WTC11 (cell line): ENCODE data around the gene ADAMTS15.

Experiments
- IRF2 ChIP-seq: sonication (generic); formaldehyde crosslinking; IDR thresholded peaks from 2 replicates; pipeline ENCODE4 v1.8.0; 2022; ENCODE audit warnings: low read depth, missing genetic modification reagents, borderline replicate concordance
- JUN ChIP-seq: sonication (generic); formaldehyde crosslinking; IDR thresholded peaks from 2 replicates; pipeline ENCODE4 v1.8.0; 2023; ENCODE audit warnings: mild to moderate bottlenecking, missing genetic modification reagents
- NFATC4 ChIP-seq: fragments of 250-450 bp; sonication (Bioruptor Pico); IDR thresholded peaks from 2 replicates; pipeline ENCODE4 v1.9.0; 2021; ENCODE audit warnings: mild to moderate bottlenecking
- NFYB ChIP-seq: sonication (generic); formaldehyde crosslinking; conservative IDR thresholded peaks from 2 replicates; pipeline ENCODE4 v1.8.0; 2022; ENCODE audit warnings: low read depth, missing genetic modification reagents
- SP1 ChIP-seq: sonication (generic); formaldehyde crosslinking; conservative IDR thresholded peaks from 2 replicates; pipeline ENCODE4 v1.8.1; 2022; ENCODE audit warnings: missing genetic modification reagents
- ZNF423 ChIP-seq: fragments of 250-450 bp; sonication (Bioruptor Pico); IDR thresholded peaks from 2 replicates; pipeline ENCODE4 v2.1.2; 2022; ENCODE audit warnings: mild to moderate bottlenecking, moderate library complexity
- TF ChIP-seq, protein P1 (sequence below): sonication (generic); formaldehyde crosslinking; conservative IDR thresholded peaks from 2 replicates; pipeline ENCODE4 v1.8.1; 2022; ENCODE audit warnings: mild to moderate bottlenecking, missing genetic modification reagents
- TF ChIP-seq, protein P2 (sequence below): fragments of 200-600 bp; IDR thresholded peaks from 2 replicates; pipeline ENCODE4 v1.8.0; 2022; ENCODE audit warnings: antibody characterized with exemption
- TF ChIP-seq, protein P3 (sequence below): sonication (generic); formaldehyde crosslinking; IDR thresholded peaks from 2 replicates; pipeline ENCODE4 v1.8.1; 2023; ENCODE audit warnings: mild to moderate bottlenecking, missing genetic modification reagents
- TF ChIP-seq, protein P4 (sequence below): sonication (generic); formaldehyde crosslinking; IDR thresholded peaks from 2 replicates; pipeline ENCODE4 v1.8.1; 2022; ENCODE audit warnings: low read depth, missing genetic modification reagents, borderline replicate concordance
- TF ChIP-seq, protein P5 (sequence below): sonication (generic); formaldehyde crosslinking; IDR thresholded peaks from 2 replicates; pipeline ENCODE4 v1.8.0; 2022; ENCODE audit warnings: mild to moderate bottlenecking, missing genetic modification reagents
- TF ChIP-seq, protein P6 (sequence below): sonication (generic); formaldehyde crosslinking; IDR thresholded peaks from 2 replicates; pipeline ENCODE4 v1.8.0; 2023; ENCODE audit warnings: missing genetic modification reagents, mild to moderate bottlenecking, borderline replicate concordance
- TF ChIP-seq, protein P7 (sequence below): sonication (generic); formaldehyde crosslinking; IDR thresholded peaks from 2 replicates; pipeline ENCODE4 v1.8.1; 2022; ENCODE audit warnings: mild to moderate bottlenecking, missing genetic modification reagents, moderate library complexity, borderline replicate concordance

DNA sequence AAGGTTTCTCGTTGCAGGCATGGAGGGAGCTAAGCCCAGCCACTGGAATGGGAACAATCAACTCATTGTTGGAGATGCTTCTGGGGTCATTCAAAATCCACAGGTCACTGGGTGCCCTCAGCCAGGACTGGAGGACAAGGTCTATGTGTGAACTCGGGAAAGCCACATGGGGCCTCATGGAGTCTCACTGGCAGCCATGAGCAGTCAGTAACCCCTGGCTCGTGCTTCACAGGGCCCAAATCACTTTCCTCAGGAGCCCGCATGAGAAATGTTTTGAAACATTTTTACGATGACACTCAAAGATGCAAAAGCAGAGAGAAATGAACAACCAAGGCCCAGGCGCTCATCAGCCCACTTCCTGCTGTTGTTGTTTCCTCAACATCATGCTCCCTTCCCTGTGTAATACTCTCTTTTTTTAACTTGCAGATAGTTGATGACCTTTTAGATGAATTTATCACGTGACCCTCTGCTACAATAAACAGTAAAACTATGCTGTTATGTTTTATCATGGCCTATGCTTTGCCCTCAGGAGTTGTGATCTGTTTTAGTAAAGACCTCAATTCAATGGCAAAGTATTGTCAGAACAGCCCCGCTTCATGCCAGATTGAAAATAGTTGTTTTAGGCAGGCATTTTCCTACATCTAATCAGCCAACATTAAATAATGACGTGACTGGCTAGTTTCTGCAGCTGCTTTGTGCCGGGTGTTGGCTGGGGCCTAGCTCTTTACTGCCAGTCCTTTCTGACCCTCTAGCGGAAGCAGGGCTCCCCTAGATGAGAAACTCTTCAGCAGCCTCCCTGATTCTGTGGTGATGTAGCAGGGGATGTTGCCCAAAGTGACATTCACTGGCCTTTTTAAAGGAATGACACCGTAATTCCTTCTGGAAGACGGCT lies 39.7 kb downstream of the ADAMTS15 start:
- TF ChIP-seq, protein P1, sequence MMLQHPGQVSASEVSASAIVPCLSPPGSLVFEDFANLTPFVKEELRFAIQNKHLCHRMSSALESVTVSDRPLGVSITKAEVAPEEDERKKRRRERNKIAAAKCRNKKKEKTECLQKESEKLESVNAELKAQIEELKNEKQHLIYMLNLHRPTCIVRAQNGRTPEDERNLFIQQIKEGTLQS (CRISPR knock-in tag) = no peak
- TF ChIP-seq, protein P2, sequence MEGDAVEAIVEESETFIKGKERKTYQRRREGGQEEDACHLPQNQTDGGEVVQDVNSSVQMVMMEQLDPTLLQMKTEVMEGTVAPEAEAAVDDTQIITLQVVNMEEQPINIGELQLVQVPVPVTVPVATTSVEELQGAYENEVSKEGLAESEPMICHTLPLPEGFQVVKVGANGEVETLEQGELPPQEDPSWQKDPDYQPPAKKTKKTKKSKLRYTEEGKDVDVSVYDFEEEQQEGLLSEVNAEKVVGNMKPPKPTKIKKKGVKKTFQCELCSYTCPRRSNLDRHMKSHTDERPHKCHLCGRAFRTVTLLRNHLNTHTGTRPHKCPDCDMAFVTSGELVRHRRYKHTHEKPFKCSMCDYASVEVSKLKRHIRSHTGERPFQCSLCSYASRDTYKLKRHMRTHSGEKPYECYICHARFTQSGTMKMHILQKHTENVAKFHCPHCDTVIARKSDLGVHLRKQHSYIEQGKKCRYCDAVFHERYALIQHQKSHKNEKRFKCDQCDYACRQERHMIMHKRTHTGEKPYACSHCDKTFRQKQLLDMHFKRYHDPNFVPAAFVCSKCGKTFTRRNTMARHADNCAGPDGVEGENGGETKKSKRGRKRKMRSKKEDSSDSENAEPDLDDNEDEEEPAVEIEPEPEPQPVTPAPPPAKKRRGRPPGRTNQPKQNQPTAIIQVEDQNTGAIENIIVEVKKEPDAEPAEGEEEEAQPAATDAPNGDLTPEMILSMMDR = no peak
- TF ChIP-seq, protein P3, sequence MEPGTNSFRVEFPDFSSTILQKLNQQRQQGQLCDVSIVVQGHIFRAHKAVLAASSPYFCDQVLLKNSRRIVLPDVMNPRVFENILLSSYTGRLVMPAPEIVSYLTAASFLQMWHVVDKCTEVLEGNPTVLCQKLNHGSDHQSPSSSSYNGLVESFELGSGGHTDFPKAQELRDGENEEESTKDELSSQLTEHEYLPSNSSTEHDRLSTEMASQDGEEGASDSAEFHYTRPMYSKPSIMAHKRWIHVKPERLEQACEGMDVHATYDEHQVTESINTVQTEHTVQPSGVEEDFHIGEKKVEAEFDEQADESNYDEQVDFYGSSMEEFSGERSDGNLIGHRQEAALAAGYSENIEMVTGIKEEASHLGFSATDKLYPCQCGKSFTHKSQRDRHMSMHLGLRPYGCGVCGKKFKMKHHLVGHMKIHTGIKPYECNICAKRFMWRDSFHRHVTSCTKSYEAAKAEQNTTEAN (CRISPR knock-in tag) = no peak
- TF ChIP-seq IRF2 (CRISPR knock-in tag) = no peak
- TF ChIP-seq NFATC4 = no peak
- TF ChIP-seq, protein P4, sequence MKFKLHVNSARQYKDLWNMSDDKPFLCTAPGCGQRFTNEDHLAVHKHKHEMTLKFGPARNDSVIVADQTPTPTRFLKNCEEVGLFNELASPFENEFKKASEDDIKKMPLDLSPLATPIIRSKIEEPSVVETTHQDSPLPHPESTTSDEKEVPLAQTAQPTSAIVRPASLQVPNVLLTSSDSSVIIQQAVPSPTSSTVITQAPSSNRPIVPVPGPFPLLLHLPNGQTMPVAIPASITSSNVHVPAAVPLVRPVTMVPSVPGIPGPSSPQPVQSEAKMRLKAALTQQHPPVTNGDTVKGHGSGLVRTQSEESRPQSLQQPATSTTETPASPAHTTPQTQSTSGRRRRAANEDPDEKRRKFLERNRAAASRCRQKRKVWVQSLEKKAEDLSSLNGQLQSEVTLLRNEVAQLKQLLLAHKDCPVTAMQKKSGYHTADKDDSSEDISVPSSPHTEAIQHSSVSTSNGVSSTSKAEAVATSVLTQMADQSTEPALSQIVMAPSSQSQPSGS = no peak
- no peak for TF ChIP-seq JUN
- no peak for TF ChIP-seq SP1 (CRISPR knock-in tag)
- TF ChIP-seq, protein P5, sequence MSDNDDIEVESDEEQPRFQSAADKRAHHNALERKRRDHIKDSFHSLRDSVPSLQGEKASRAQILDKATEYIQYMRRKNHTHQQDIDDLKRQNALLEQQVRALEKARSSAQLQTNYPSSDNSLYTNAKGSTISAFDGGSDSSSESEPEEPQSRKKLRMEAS (CRISPR knock-in tag) = no peak
- TF ChIP-seq NFYB = no peak
- no peak for TF ChIP-seq ZNF423 (CRISPR knock-in tag)
- TF ChIP-seq, protein P6, sequence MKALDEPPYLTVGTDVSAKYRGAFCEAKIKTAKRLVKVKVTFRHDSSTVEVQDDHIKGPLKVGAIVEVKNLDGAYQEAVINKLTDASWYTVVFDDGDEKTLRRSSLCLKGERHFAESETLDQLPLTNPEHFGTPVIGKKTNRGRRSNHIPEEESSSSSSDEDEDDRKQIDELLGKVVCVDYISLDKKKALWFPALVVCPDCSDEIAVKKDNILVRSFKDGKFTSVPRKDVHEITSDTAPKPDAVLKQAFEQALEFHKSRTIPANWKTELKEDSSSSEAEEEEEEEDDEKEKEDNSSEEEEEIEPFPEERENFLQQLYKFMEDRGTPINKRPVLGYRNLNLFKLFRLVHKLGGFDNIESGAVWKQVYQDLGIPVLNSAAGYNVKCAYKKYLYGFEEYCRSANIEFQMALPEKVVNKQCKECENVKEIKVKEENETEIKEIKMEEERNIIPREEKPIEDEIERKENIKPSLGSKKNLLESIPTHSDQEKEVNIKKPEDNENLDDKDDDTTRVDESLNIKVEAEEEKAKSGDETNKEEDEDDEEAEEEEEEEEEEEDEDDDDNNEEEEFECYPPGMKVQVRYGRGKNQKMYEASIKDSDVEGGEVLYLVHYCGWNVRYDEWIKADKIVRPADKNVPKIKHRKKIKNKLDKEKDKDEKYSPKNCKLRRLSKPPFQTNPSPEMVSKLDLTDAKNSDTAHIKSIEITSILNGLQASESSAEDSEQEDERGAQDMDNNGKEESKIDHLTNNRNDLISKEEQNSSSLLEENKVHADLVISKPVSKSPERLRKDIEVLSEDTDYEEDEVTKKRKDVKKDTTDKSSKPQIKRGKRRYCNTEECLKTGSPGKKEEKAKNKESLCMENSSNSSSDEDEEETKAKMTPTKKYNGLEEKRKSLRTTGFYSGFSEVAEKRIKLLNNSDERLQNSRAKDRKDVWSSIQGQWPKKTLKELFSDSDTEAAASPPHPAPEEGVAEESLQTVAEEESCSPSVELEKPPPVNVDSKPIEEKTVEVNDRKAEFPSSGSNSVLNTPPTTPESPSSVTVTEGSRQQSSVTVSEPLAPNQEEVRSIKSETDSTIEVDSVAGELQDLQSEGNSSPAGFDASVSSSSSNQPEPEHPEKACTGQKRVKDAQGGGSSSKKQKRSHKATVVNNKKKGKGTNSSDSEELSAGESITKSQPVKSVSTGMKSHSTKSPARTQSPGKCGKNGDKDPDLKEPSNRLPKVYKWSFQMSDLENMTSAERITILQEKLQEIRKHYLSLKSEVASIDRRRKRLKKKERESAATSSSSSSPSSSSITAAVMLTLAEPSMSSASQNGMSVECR (CRISPR knock-in tag) = no peak
- TF ChIP-seq, protein P7, sequence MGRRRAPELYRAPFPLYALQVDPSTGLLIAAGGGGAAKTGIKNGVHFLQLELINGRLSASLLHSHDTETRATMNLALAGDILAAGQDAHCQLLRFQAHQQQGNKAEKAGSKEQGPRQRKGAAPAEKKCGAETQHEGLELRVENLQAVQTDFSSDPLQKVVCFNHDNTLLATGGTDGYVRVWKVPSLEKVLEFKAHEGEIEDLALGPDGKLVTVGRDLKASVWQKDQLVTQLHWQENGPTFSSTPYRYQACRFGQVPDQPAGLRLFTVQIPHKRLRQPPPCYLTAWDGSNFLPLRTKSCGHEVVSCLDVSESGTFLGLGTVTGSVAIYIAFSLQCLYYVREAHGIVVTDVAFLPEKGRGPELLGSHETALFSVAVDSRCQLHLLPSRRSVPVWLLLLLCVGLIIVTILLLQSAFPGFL (CRISPR knock-in tag) = no peak
